ENCODE data around the gene GPHA2. TPM values are rescaled to one million over a fixed set of nuclear protein-coding genes. Genes with fewer than 3 reads are reported as not detected.

GPHA2 gene
- total and polyA plus RNA-seq, 2 of the 13 experiments (the other 11 are each of a cell fraction or from before 2014, with no cell fraction given), result 13.0 to 19.1 TPM

DNA sequence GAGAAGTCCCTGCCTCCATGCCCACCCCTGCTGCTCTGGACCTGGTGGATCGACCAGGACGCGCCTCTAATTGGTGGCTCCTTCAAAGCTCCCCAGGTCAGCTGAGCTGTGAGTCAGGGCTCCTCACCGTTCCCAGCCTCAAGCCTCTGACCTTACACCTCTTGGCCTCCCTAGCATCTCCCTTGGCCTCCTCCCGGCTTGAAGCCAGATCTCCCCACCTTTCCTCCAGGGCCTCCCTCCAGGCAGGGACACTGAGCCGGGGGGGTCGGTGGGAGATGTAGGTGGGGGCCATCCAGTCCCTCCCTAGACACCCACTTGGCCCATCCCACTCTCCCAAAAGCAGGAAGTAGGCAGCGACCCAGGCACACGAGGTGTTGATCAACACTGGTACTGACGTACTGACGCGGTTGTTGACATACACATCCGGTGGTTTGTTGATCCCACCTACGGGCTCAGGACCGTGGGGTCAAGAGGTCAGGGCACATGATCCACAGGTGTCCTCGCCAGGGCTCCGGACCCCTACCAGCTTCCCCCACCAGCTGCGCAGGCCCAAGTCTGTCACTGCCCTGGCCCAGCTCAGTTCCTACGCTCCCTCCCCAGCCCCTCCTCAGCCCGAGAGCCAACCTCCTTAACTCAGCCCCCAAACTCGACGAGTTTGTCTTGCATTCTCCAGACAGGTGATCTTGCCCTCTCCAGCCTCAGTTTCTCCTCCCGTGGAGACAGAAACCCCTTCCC is 19.5 kb downstream of the GPHA2 start (continued):
- TF ChIP-seq, protein P1, sequence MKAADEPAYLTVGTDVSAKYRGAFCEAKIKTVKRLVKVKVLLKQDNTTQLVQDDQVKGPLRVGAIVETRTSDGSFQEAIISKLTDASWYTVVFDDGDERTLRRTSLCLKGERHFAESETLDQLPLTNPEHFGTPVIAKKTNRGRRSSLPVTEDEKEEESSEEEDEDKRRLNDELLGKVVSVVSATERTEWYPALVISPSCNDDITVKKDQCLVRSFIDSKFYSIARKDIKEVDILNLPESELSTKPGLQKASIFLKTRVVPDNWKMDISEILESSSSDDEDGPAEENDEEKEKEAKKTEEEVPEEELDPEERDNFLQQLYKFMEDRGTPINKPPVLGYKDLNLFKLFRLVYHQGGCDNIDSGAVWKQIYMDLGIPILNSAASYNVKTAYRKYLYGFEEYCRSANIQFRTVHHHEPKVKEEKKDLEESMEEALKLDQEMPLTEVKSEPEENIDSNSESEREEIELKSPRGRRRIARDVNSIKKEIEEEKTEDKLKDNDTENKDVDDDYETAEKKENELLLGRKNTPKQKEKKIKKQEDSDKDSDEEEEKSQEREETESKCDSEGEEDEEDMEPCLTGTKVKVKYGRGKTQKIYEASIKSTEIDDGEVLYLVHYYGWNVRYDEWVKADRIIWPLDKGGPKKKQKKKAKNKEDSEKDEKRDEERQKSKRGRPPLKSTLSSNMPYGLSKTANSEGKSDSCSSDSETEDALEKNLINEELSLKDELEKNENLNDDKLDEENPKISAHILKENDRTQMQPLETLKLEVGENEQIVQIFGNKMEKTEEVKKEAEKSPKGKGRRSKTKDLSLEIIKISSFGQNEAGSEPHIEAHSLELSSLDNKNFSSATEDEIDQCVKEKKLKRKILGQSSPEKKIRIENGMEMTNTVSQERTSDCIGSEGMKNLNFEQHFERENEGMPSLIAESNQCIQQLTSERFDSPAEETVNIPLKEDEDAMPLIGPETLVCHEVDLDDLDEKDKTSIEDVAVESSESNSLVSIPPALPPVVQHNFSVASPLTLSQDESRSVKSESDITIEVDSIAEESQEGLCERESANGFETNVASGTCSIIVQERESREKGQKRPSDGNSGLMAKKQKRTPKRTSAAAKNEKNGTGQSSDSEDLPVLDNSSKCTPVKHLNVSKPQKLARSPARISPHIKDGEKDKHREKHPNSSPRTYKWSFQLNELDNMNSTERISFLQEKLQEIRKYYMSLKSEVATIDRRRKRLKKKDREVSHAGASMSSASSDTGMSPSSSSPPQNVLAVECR (CRISPR knock-in tag; IDR thresholded peaks at IDR 0.05; ENCODE audit: borderline replicate concordance), result peak; percentile 60; the same call in 1 of the 2 replicates
- no peak for TF ChIP-seq ZNF780A (CRISPR knock-in tag; IDR thresholded peaks at IDR 0.05)
- TF ChIP-seq, protein P2, sequence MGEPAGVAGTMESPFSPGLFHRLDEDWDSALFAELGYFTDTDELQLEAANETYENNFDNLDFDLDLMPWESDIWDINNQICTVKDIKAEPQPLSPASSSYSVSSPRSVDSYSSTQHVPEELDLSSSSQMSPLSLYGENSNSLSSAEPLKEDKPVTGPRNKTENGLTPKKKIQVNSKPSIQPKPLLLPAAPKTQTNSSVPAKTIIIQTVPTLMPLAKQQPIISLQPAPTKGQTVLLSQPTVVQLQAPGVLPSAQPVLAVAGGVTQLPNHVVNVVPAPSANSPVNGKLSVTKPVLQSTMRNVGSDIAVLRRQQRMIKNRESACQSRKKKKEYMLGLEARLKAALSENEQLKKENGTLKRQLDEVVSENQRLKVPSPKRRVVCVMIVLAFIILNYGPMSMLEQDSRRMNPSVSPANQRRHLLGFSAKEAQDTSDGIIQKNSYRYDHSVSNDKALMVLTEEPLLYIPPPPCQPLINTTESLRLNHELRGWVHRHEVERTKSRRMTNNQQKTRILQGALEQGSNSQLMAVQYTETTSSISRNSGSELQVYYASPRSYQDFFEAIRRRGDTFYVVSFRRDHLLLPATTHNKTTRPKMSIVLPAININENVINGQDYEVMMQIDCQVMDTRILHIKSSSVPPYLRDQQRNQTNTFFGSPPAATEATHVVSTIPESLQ (CRISPR knock-in tag; conservative IDR thresholded peaks at IDR 0.05), result no peak
- TF ChIP-seq, protein P3, sequence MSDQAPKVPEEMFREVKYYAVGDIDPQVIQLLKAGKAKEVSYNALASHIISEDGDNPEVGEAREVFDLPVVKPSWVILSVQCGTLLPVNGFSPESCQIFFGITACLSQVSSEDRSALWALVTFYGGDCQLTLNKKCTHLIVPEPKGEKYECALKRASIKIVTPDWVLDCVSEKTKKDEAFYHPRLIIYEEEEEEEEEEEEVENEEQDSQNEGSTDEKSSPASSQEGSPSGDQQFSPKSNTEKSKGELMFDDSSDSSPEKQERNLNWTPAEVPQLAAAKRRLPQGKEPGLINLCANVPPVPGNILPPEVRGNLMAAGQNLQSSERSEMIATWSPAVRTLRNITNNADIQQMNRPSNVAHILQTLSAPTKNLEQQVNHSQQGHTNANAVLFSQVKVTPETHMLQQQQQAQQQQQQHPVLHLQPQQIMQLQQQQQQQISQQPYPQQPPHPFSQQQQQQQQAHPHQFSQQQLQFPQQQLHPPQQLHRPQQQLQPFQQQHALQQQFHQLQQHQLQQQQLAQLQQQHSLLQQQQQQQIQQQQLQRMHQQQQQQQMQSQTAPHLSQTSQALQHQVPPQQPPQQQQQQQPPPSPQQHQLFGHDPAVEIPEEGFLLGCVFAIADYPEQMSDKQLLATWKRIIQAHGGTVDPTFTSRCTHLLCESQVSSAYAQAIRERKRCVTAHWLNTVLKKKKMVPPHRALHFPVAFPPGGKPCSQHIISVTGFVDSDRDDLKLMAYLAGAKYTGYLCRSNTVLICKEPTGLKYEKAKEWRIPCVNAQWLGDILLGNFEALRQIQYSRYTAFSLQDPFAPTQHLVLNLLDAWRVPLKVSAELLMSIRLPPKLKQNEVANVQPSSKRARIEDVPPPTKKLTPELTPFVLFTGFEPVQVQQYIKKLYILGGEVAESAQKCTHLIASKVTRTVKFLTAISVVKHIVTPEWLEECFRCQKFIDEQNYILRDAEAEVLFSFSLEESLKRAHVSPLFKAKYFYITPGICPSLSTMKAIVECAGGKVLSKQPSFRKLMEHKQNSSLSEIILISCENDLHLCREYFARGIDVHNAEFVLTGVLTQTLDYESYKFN (CRISPR knock-in tag; conservative IDR thresholded peaks at IDR 0.05), result peak; percentile 54
- TF ChIP-seq MIER3 (CRISPR knock-in tag; IDR thresholded peaks at IDR 0.05; ENCODE audit: borderline replicate concordance), result peak; percentile 43; the same call in 1 of the 2 replicates
- no peak for TF ChIP-seq NFE2 (CRISPR knock-in tag; IDR thresholded peaks at IDR 0.05)
- TF ChIP-seq, protein P4, sequence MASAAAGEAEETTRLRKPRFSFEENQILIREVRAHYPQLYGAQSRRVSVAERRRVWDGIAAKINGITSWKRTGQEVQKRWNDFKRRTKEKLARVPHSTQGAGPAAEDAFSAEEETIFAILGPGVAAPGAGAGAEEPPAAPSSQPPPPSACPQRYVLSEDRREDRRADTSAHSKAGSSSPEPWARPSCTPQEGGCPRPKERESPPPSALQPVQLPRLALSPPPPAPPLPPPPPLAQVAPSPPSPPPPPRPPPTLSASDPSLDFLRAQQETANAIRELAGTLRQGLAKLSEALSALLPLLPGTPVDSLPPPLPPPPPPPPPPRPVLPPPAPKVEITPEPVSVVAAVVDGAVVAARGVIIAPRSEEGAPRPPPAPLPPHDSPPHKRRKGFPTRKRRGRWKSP (CRISPR knock-in tag; IDR thresholded peaks at IDR 0.05), result no peak
- TF ChIP-seq ARHGAP35 (CRISPR knock-in tag; IDR thresholded peaks at IDR 0.05; ENCODE audit: borderline replicate concordance), result 0 out of 2 replicates have a peak, but pooled peaks have one; percentile 54
- TF ChIP-seq GATAD2A (CRISPR knock-in tag; IDR thresholded peaks at IDR 0.05), result peak; percentile 49
- TF ChIP-seq FOXO1 (CRISPR knock-in tag; IDR thresholded peaks at IDR 0.05), result peak; percentile 78; the same call in 1 of the 2 replicates
- peak; percentile 76 for TF ChIP-seq NR2F2 (IDR thresholded peaks at IDR 0.05; ENCODE audit: borderline replicate concordance, low read depth)
- no peak for TF ChIP-seq HIVEP1 (CRISPR knock-in tag; IDR thresholded peaks at IDR 0.05)
- TF ChIP-seq, protein P5, sequence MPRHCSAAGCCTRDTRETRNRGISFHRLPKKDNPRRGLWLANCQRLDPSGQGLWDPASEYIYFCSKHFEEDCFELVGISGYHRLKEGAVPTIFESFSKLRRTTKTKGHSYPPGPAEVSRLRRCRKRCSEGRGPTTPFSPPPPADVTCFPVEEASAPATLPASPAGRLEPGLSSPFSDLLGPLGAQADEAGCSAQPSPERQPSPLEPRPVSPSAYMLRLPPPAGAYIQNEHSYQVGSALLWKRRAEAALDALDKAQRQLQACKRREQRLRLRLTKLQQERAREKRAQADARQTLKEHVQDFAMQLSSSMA (CRISPR knock-in tag; IDR thresholded peaks at IDR 0.05), result no peak
- TF ChIP-seq ZNF737 (CRISPR knock-in tag; IDR thresholded peaks at IDR 0.05; ENCODE audit: borderline replicate concordance), result no peak
- TF ChIP-seq ZNF749 (CRISPR knock-in tag; IDR thresholded peaks at IDR 0.05; ENCODE audit: borderline replicate concordance), result no peak

All from HepG2 (cell line).